ENCODE measurements around the gene CARD9. TPM values are rescaled to one million over a fixed set of nuclear protein-coding genes. Genes with fewer than 3 reads are reported as not detected.

CARD9 gene
- total RNA-seq, 2 experiments from 2014 or later, result 0.92 to 1.7 TPM

DNA sequence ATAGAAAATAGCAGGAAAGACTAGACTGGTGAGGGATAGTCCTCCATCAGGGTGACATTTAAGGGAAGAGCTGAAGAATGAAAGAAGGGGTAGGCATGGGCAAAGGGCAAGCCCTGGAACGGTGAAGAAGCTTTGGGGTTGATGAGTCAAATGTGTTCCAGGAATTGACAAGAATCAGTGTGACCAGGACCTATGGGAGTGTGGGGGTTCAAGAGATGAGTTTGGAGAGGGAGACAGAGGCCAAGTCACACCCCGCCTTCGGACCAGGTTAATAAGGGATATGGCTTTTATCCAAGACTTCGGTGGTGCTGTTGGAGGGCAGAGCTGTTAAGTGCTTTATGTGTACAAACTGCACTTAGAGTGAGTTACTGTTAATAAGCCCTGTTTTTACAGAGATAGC lies 37.9 kb upstream of the CARD9 start:
- TSS peak; percentile 76 for BruUV-seq (replicated peaks)
- peaks cover 69% of the 10 kb centered on the region for H3K36me3 ChIP-seq (ENCODE audit: insufficient read depth, low read length)
- H4K20me1 ChIP-seq (ENCODE audit: insufficient read depth, low read length), result no peaks in the 10 kb centered on the region
- ChIA-PET POLR2A (interaction anchor here (0.6 to 0.9 kb wide), 2 partner anchors 10 to 16 kb away, joined by 3 read pairs; no protein-coding TSS in a partner anchor), CTCF (ENCODE audit: unreplicated experiment) (no interaction called here)
- TF ChIP-seq EZH2phosphoT487 (IDR thresholded peaks at IDR 0.05; ENCODE audit: borderline replicate concordance, low read depth, low read length), result no peak
- TF ChIP-seq, protein P1, sequence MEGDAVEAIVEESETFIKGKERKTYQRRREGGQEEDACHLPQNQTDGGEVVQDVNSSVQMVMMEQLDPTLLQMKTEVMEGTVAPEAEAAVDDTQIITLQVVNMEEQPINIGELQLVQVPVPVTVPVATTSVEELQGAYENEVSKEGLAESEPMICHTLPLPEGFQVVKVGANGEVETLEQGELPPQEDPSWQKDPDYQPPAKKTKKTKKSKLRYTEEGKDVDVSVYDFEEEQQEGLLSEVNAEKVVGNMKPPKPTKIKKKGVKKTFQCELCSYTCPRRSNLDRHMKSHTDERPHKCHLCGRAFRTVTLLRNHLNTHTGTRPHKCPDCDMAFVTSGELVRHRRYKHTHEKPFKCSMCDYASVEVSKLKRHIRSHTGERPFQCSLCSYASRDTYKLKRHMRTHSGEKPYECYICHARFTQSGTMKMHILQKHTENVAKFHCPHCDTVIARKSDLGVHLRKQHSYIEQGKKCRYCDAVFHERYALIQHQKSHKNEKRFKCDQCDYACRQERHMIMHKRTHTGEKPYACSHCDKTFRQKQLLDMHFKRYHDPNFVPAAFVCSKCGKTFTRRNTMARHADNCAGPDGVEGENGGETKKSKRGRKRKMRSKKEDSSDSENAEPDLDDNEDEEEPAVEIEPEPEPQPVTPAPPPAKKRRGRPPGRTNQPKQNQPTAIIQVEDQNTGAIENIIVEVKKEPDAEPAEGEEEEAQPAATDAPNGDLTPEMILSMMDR (conservative IDR thresholded peaks at IDR 0.05; ENCODE audit: low read length), result no peak
- no peak for DNase-seq (ENCODE audit: low spot score)
- no peak overlapping the region for H3K27ac ChIP-seq (ENCODE audit: low read depth, low read length, poor library complexity, severe bottlenecking)
- H3K79me2 ChIP-seq (ENCODE audit: insufficient read depth, low read depth, low read length), result peaks cover 49% of the 10 kb centered on the region
- H3K9me3 ChIP-seq (ENCODE audit: low read length), result no peaks in the 10 kb centered on the region
- no peaks in the 10 kb centered on the region for H3K9me2 ChIP-seq (ENCODE audit: insufficient read depth, low read length)
- peak overlapping the region; percentile 92 for H3K4me3 ChIP-seq (ENCODE audit: low read depth, low read length, poor library complexity, severe bottlenecking)
- peak overlapping the region; percentile 83 for H3K4me2 ChIP-seq (ENCODE audit: low read length)
- intact Hi-C loops (cut with micrococcal nuclease; ENCODE audit: unreplicated experiment), result loop anchor here (2.0 kb wide), 1 partner anchor 71 kb away; the partner anchor contains the start of gene SEC16A
- no peak overlapping the region for H2AFZ ChIP-seq (ENCODE audit: low read length)
- H3K4me1 ChIP-seq (ENCODE audit: insufficient read depth, low read length, poor library complexity, severe bottlenecking), result peaks cover 26% of the 10 kb centered on the region

- H2AFZ ChIP-seq (ENCODE audit: low read length), result peak within 1 kb of the TSS; percentile 34; the same call in 1 of the 2 replicates
- peak within 1 kb of the TSS; percentile 92 for H3K4me3 ChIP-seq (ENCODE audit: low read depth, low read length, poor library complexity, severe bottlenecking)
- ChIA-PET POLR2A (interaction anchor here (0.6 to 1.4 kb wide), 3 partner anchors 9 to 340 kb away, joined by 3 to 4 read pairs (median 3); no protein-coding TSS in a partner anchor), CTCF (ENCODE audit: unreplicated experiment) (interaction anchor here (0.7 kb wide), 1 partner anchor 48 kb away, joined by 3 read pairs; the partner anchor contains the start of gene DNLZ)
- peaks cover 49% of the 10 kb centered on the region for H3K79me2 ChIP-seq (ENCODE audit: insufficient read depth, low read depth, low read length)
- H3K9me3 ChIP-seq (ENCODE audit: low read length), result no peaks in the 10 kb centered on the region
- H3K9me2 ChIP-seq (ENCODE audit: insufficient read depth, low read length), result no peaks in the 10 kb centered on the region
- BruUV-seq (replicated peaks), result no TSS peak
- peak within 1 kb of the TSS; percentile 56 for H3K27ac ChIP-seq (ENCODE audit: low read depth, low read length, poor library complexity, severe bottlenecking)
- H4K20me1 ChIP-seq (ENCODE audit: insufficient read depth, low read length), result no peaks in the 10 kb centered on the region
- DNase-seq (ENCODE audit: low spot score), result peak; percentile 93
- intact Hi-C loops (cut with micrococcal nuclease; ENCODE audit: unreplicated experiment), result loop anchor here (2.0 kb wide), 1 partner anchor 72 kb away; the partner anchor contains the start of gene SEC16A
- no peak for TF ChIP-seq EZH2phosphoT487 (IDR thresholded peaks at IDR 0.05; ENCODE audit: borderline replicate concordance, low read depth, low read length)
- TF ChIP-seq, protein P1 (conservative IDR thresholded peaks at IDR 0.05; ENCODE audit: low read length), result no peak
- peaks cover 69% of the 10 kb centered on the region for H3K36me3 ChIP-seq (ENCODE audit: insufficient read depth, low read length)
- peak within 1 kb of the TSS; percentile 100 for H3K4me2 ChIP-seq (ENCODE audit: low read length)
- H3K4me1 ChIP-seq (ENCODE audit: insufficient read depth, low read length, poor library complexity, severe bottlenecking), result peaks cover 28% of the 10 kb centered on the region
These were observed 37.2 kb upstream of the CARD9 start, which contains the start of the genes ENTR1 and PMPCA for GRCh38 chr9:136410500-136411287. TSS of gene ENTR1 (minus strand) at chr9:136410614. CDS start at chr9:136410397, 217 bp downstream. TSS of gene PMPCA (plus strand) at chr9:136410658. CDS start at chr9:136410669, 11 bp downstream.

Data from OCI-LY7 (cell line).